DND-41 (cell line): Measurements from ENCODE around the gene UNC79.

ENCODE experiments used
- EZH2 ChIP-seq: IDR thresholded peaks from 3 replicates; pipeline ENCODE4 v1.6.1; 2012; ENCODE audit warnings: borderline replicate concordance, low read depth, mild to moderate bottlenecking, moderate library complexity, low read length, inconsistent platforms; ENCODE audit not compliant: severe bottlenecking
- TF ChIP-seq, protein P1 (sequence below): IDR thresholded peaks from 2 replicates; pipeline ENCODE4 v1.5.1; 2012; ENCODE audit warnings: borderline replicate concordance, low read length, moderate library complexity, mild to moderate bottlenecking; ENCODE audit not compliant: poor library complexity, severe bottlenecking; ENCODE audit errors: extremely low read depth

DNA sequence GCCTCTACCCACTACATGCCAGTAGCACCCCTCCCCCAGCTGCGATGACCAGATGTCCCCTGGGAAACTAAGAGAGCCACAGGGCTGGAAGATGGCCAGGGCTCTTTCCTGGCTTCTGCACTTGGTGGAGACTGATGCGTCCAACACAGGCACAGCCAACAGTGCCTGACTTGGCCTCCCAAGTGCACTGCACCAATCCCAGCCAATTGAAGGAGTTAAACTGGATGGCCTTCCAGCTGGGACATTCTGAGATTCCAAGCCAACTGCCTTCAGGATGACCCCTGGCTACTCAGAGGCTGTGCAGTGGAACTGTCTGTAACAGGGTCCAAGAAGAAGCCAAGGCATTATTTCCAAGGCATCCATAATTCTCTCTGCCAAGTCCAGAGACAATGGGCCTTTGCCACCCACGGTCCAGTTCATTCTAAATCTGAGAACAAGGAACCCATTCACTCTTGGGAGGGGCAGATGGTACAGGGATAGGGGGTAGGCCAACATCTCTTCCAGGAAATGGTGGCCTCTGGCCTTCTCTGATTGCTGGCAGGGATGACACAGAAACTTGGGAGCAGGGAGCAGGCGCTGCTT lies 322.3 kb downstream of the UNC79 start:
- TF ChIP-seq, protein P1, sequence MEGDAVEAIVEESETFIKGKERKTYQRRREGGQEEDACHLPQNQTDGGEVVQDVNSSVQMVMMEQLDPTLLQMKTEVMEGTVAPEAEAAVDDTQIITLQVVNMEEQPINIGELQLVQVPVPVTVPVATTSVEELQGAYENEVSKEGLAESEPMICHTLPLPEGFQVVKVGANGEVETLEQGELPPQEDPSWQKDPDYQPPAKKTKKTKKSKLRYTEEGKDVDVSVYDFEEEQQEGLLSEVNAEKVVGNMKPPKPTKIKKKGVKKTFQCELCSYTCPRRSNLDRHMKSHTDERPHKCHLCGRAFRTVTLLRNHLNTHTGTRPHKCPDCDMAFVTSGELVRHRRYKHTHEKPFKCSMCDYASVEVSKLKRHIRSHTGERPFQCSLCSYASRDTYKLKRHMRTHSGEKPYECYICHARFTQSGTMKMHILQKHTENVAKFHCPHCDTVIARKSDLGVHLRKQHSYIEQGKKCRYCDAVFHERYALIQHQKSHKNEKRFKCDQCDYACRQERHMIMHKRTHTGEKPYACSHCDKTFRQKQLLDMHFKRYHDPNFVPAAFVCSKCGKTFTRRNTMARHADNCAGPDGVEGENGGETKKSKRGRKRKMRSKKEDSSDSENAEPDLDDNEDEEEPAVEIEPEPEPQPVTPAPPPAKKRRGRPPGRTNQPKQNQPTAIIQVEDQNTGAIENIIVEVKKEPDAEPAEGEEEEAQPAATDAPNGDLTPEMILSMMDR, result no peak
- no peak for TF ChIP-seq EZH2
